K562 (cell line): ENCODE measurements around the gene CCDC192. TPM values are rescaled to one million over a fixed set of nuclear protein-coding genes. Genes with fewer than 3 reads are reported as not detected.

Experiments
- ATAC-seq: fragments of 200-7000 bp; cut with Tn5 transposase; 3 replicates; pipeline ENCODE4 v1.9.1; 2020; ENCODE audit warnings: moderate library complexity
- BruUV-seq: library from RNA; stranded (reverse); fragments of 400-500 nt; replicated peaks from 2 replicates; lab custom pipeline; 2021; lab: Mats Ljungman, UMichigan
- CTCF ChIA-PET: fragments of 300-600 bp; formaldehyde crosslinking; extraction: SDS; loops from one replicate; lab custom pipeline; 2021; ENCODE audit warnings: low intra/inter-chr PET ratio; lab: Yijun Ruan, JAX
- POLR2A ChIA-PET: fragments of 300-600, 350-650 bp; sonication (Branson Sonifier 250); formaldehyde crosslinking; extraction: SDS; loops from one replicate; lab custom pipeline; 2021; ENCODE audit warnings: antibody characterized with exemption, inconsistent platforms; lab: Yijun Ruan, JAX
- DNase-seq, 4 experiments: peaks; one replicate each; pipeline versions ENCODE4 v3.0.0 to v3.0.0-alpha.2; 2011 to 2018; ENCODE audit warnings: low spot score in 3 of 4, mixed read lengths in 3 of 4; ENCODE audit errors: extremely low read depth in 1 of 4
- FAIRE-seq: peaks from 2 replicates; lab custom pipeline; 2011; peaks lifted over from hg19 to GRCh38; lab: Jason Lieb, UNC
- H2AFZ ChIP-seq: 2 replicates; pipeline ENCODE4 v1.6.0; 2011; ENCODE audit warnings: low read depth, low read length, control low read depth, inconsistent platforms
- H3K27ac ChIP-seq: fragments of 200-600 bp; 3 replicates; pipeline ENCODE4 v1.8.0; 2011; ENCODE audit warnings: low read depth, mild to moderate bottlenecking, control low read depth, inconsistent platforms, low read length, moderate library complexity, mixed read lengths; ENCODE audit errors: extremely low read depth
- H3K27me3 ChIP-seq, 2 experiments: fragments of 300-600 bp in 1 of 2; 2 replicates in 1 of 2; 3 replicates in 1 of 2; pipeline versions ENCODE4 v1.6.0 to v1.8.0; 2011; ENCODE audit warnings: inconsistent platforms in 2 of 2, low read length in 2 of 2, mild to moderate bottlenecking in 1 of 2, mixed read lengths in 1 of 2, moderate library complexity in 1 of 2; ENCODE audit not compliant: control insufficient read depth in 2 of 2, insufficient read depth in 2 of 2
- H3K36me3 ChIP-seq: fragments of 300-600 bp; 3 replicates; pipeline ENCODE4 v1.8.0; 2011; ENCODE audit warnings: mild to moderate bottlenecking, low read length, inconsistent platforms; ENCODE audit not compliant: control insufficient read depth, insufficient read depth
- H3K4me1 ChIP-seq, 2 experiments: fragments of 200-600 bp in 1 of 2; replicated peaks in 1 of 2; 2 replicates in 1 of 2; 3 replicates in 1 of 2; pipeline versions ENCODE4 v1.5.1 to v1.8.0; 2011; ENCODE audit warnings: inconsistent platforms in 2 of 2, low read length in 2 of 2, mild to moderate bottlenecking in 1 of 2, mixed read lengths in 1 of 2, moderate library complexity in 1 of 2; ENCODE audit not compliant: control insufficient read depth in 2 of 2, insufficient read depth in 2 of 2
- H3K4me2 ChIP-seq: 2 replicates; pipeline ENCODE4 v1.6.1; 2011; ENCODE audit warnings: low read length, control low read depth, inconsistent platforms, mixed read lengths; ENCODE audit not compliant: insufficient read depth
- H3K4me3 ChIP-seq: fragments of 200-600 bp; sonication (generic), shearing (Covaris generic); 2 replicates; pipeline ENCODE4 v1.5.1; 2016; ENCODE audit warnings: control low read depth, inconsistent platforms
- H3K79me2 ChIP-seq: fragments of 200-600 bp; 3 replicates; pipeline ENCODE4 v1.8.0; 2011; ENCODE audit warnings: low read length, inconsistent platforms; ENCODE audit not compliant: control insufficient read depth, insufficient read depth
- H3K9ac ChIP-seq, 2 experiments: 2 replicates each; pipeline versions ENCODE4 v1.6.0 to v1.6.1; 2011; ENCODE audit warnings: low read depth in 2 of 2, low read length in 2 of 2, control low read depth in 1 of 2, inconsistent platforms in 1 of 2, mild to moderate bottlenecking in 1 of 2, mixed read lengths in 1 of 2; ENCODE audit not compliant: insufficient read depth in 1 of 2
- H3K9me1 ChIP-seq: one replicate; pipeline ENCODE4 v1.6.0; 2011; ENCODE audit warnings: inconsistent platforms, mild to moderate bottlenecking, low read length, moderate library complexity; ENCODE audit not compliant: control insufficient read depth, insufficient read depth
- H3K9me3 ChIP-seq: replicated peaks from 2 replicates; pipeline ENCODE4 v1.5.1; 2011; ENCODE audit warnings: low read depth, low read length, inconsistent platforms; ENCODE audit not compliant: control insufficient read depth, insufficient read depth
- H4K20me1 ChIP-seq: replicated peaks from 2 replicates; pipeline ENCODE4 v1.6.1; 2011; ENCODE audit warnings: low read length, inconsistent platforms, mixed read lengths; ENCODE audit not compliant: control insufficient read depth, insufficient read depth
- CREB1 ChIP-seq, 2 experiments: sonication (generic) in 1 of 2; formaldehyde crosslinking in 1 of 2; IDR thresholded peaks; 2 replicates each; pipeline versions ENCODE4 v1.6.1 to v1.8.0; 2012 to 2022; ENCODE audit warnings: inconsistent platforms in 1 of 2, mild to moderate bottlenecking in 1 of 2, missing genetic modification reagents in 1 of 2, moderate library complexity in 1 of 2
- E2F3 ChIP-seq: fragments of 250-450 bp; sonication (Bioruptor Pico); IDR thresholded peaks from 2 replicates; pipeline ENCODE4 v1.4.0; 2020; ENCODE audit warnings: mild to moderate bottlenecking
- FOSL1 ChIP-seq: fragments of 200-800 bp; sonication (Bioruptor generic); conservative IDR thresholded peaks from 2 replicates; pipeline ENCODE4 v1.6.1; 2016; ENCODE audit warnings: missing genetic modification characterization, missing compliant biosample characterization
- MCM3 ChIP-seq: fragments of 450-650 bp; IDR thresholded peaks from 2 replicates; pipeline ENCODE4 v1.6.1; 2016
- MEF2D ChIP-seq: conservative IDR thresholded peaks from 2 replicates; pipeline ENCODE4 v1.6.1; 2016; ENCODE audit warnings: low read depth, missing genetic modification characterization, missing compliant biosample characterization
- MLX ChIP-seq, 2 experiments: fragments of 450-650 bp in 1 of 2; sonication (generic) in 1 of 2; formaldehyde crosslinking; conservative IDR thresholded peaks; 2 replicates each; pipeline versions ENCODE4 v1.4.0 to v1.8.1; 2020 to 2022; ENCODE audit warnings: mild to moderate bottlenecking in 1 of 2, missing genetic modification reagents in 1 of 2
- MYC ChIP-seq, 2 experiments: fragments of 250-450 bp in 1 of 2; sonication (Bioruptor Pico) in 1 of 2; IDR thresholded peaks; 2 replicates each; pipeline versions ENCODE4 v1.5.1 to v1.6.1; 2012 to 2021; ENCODE audit warnings: low read depth in 2 of 2, borderline replicate concordance in 1 of 2, improper control_type of control experiment in 1 of 2, low read length in 1 of 2, mild to moderate bottlenecking in 1 of 2, moderate library complexity in 1 of 2
- NELFE ChIP-seq: IDR thresholded peaks from 2 replicates; pipeline ENCODE4 v1.6.1; 2011; ENCODE audit warnings: mild to moderate bottlenecking; ENCODE audit not compliant: insufficient read depth, insufficient read length
- STAT5B ChIP-seq: fragments of 250-450 bp; sonication (Bioruptor Pico); IDR thresholded peaks from 2 replicates; pipeline ENCODE4 v1.8.0; 2021; ENCODE audit warnings: mild to moderate bottlenecking, inconsistent platforms
- ZNF830 ChIP-seq: fragments of 250-450 bp; sonication (Bioruptor Pico); IDR thresholded peaks from 2 replicates; pipeline ENCODE4 v1.5.0; 2021; ENCODE audit warnings: mild to moderate bottlenecking
- WGBS: fragments of 100-300 bp; shearing (Covaris generic); methylation state at CpG from one replicate; pipeline ENCODE4 v1.1.6; 2016; ENCODE audit warnings: low coverage, mixed read lengths; ENCODE audit not compliant: insufficient coverage; ENCODE audit errors: missing lambda C conversion rate; 5-methylcytosine and 5-hydroxymethylcytosine counted together
- in situ Hi-C: fragments of 300-500 bp; cut with MboI; formaldehyde crosslinking; loops from 4 replicates; pipeline ENCODE4 v1.15.0; 2018; ENCODE audit warnings: inconsistent platforms, mixed read lengths
- intact Hi-C: fragments of 100-400 bp; cut with micrococcal nuclease; formaldehyde crosslinking; loops from 2 replicates; pipeline ENCODE4 v1.14.2; 2022
- polyA plus RNA-seq, 8 experiments: library from polyadenylated mRNA; depleted of rRNA in 4 of 8; stranded (reverse) in 5 of 8; unstranded in 3 of 8; fragments of >200 nt; fragmentation: Nextera tagmentation in 2 of 8; fragmentation: Illumina TruSeq in 1 of 8; extraction: Ambion mirVana in 2 of 8; extraction: Trizol in 1 of 8; gene quantifications; 2 replicates each; pipeline versions ENCODE4 v1.2.1 to v1.2.3, GENCODE V29; 2011 to 2014; ENCODE audit warnings: inconsistent platforms in 1 of 8, missing spikeins in 1 of 8
- total RNA-seq, 7 experiments: library from RNA; depleted of rRNA in 6 of 7; stranded (reverse); fragments of >200 nt in 6 of 7; fragmentation: Illumina TruSeq in 2 of 7; extraction: Trizol in 2 of 7; gene quantifications; 2 replicates each; pipeline versions ENCODE4 v1.2.1 to v1.2.3, GENCODE V29; 2011 to 2021; ENCODE audit warnings: low replicate concordance in 1 of 7

Gene CCDC192
- total and polyA plus RNA-seq, 9 of the 15 experiments (the other 6 are each of a cell fraction or from before 2014, with no cell fraction given), result 0.21 to 0.66 (median 0.38) TPM; not detected in 2

- TF ChIP-seq NELFE (no peak), STAT5B (CRISPR knock-in tag) (no peak)
- TF ChIP-seq, all 486 proteins: peak for 0
Measured at GRCh38 chr5:127960270-127960691, 257.1 kb downstream of the CCDC192 start (continued).

- H3K9me3 ChIP-seq, result no peaks in the 10 kb centered on the region
- no peak for FAIRE-seq
- in situ Hi-C loops, result no loop called here
- H3K36me3 ChIP-seq, result no peaks in the 10 kb centered on the region
- H3K4me3 ChIP-seq, result no peak overlapping the region
- WGBS, result 33% methylated on average over 2 of the region's 2 CpGs
- ChIA-PET POLR2A (interaction anchor here (0.7 kb wide), 1 partner anchor 80 kb away, joined by 3 read pairs; no protein-coding TSS in a partner anchor), CTCF (no interaction called here)
- no peak overlapping the region for H2AFZ ChIP-seq
- no peaks in the 10 kb centered on the region; a peak in 2 of 5 replicates for H3K4me1 ChIP-seq
- no peak for DNase-seq
- intact Hi-C loops, result no loop called here
- no peak overlapping the region for H3K27ac ChIP-seq
- H3K79me2 ChIP-seq, result no peaks in the 10 kb centered on the region
- no peak for ATAC-seq
- no TSS peak for BruUV-seq
- no peaks in the 10 kb centered on the region for H3K27me3 ChIP-seq
- H4K20me1 ChIP-seq, result no peaks in the 10 kb centered on the region
- H3K9me1 ChIP-seq, result no peaks in the 10 kb centered on the region
- TF ChIP-seq CREB1 (IDR thresholded peaks at IDR 0.05), result no peak
- TF ChIP-seq CREB1 (CRISPR knock-in tag; IDR thresholded peaks at IDR 0.05), result no peak
- no peak for TF ChIP-seq ZNF830 (CRISPR knock-in tag)
- no peak for TF ChIP-seq MYC (IDR thresholded peaks at IDR 0.05; ENCODE audit: low read depth, low read length)
- no peak for TF ChIP-seq MYC (CRISPR knock-in tag; IDR thresholded peaks at IDR 0.05; ENCODE audit: borderline replicate concordance, low read depth)
- no peak for TF ChIP-seq MEF2D
- TF ChIP-seq FOSL1 (tag), result no peak
- TF ChIP-seq MCM3, result no peak
- TF ChIP-seq MLX (CRISPR knock-in tag; conservative IDR thresholded peaks at IDR 0.05), result no peak
- no peak for TF ChIP-seq E2F3
- TF ChIP-seq, all 486 proteins: peak for 0
- no peak overlapping the region for H3K4me2 ChIP-seq
- H3K9ac ChIP-seq, result no peak overlapping the region
Measured at GRCh38 chr5:127961006-127961762, 258.0 kb downstream of the CCDC192 start.
